H1 (cell line): ENCODE measurements around the gene RBM15. TPM values are rescaled to one million over a fixed set of nuclear protein-coding genes. Genes with fewer than 3 reads are reported as not detected.

Experiments
- CTCF ChIA-PET: fragments of 300-600 bp; sonication (Branson Sonifier 250); formaldehyde crosslinking; loops from one replicate; lab custom pipeline; 2021; ENCODE audit not compliant: partially characterized antibody; lab: Charles Lee
- POLR2A ChIA-PET: fragments of 300-600 bp; sonication (Branson Sonifier 250); formaldehyde crosslinking; loops from one replicate; lab custom pipeline; 2021; ENCODE audit warnings: inconsistent platforms; ENCODE audit not compliant: partially characterized antibody; lab: Charles Lee
- DNase-seq, 2 experiments: peaks; one replicate each; pipeline versions ENCODE4 v3.0.0 to v3.0.0-alpha.2; 2010 to 2022; ENCODE audit warnings: low spot score in 2 of 2, low read depth in 1 of 2, mixed read lengths in 1 of 2
- FAIRE-seq: peaks from 2 replicates; lab custom pipeline; 2011; peaks lifted over from hg19 to GRCh38; lab: Jason Lieb, UNC
- H2AFZ ChIP-seq: 2 replicates; pipeline ENCODE4 v1.8.1; 2012; ENCODE audit warnings: low read length, inconsistent platforms
- H2AK5ac ChIP-seq: 2 replicates; pipeline ENCODE4 v1.6.1; 2013; ENCODE audit warnings: low read depth, low read length
- H2BK120ac ChIP-seq: replicated peaks from 2 replicates; pipeline ENCODE3; 2013; ENCODE audit warnings: low read depth, low read length, inconsistent platforms
- H2BK12ac ChIP-seq: 2 replicates; pipeline ENCODE4 v1.6.1; 2013; ENCODE audit warnings: low read depth, low read length
- H2BK15ac ChIP-seq: 2 replicates; pipeline ENCODE4 v1.6.1; 2013; ENCODE audit warnings: low read length
- H2BK20ac ChIP-seq: 2 replicates; pipeline ENCODE4 v1.6.1; 2013; ENCODE audit warnings: low read length
- H2BK5ac ChIP-seq: 2 replicates; pipeline ENCODE4 v1.6.1; 2013; ENCODE audit warnings: low read depth, low read length
- H3K14ac ChIP-seq: 2 replicates; pipeline ENCODE4 v1.6.1; 2013; ENCODE audit warnings: inconsistent platforms; ENCODE audit not compliant: insufficient read length
- H3K18ac ChIP-seq: 2 replicates; pipeline ENCODE4 v1.6.1; 2013; ENCODE audit warnings: low read length; ENCODE audit errors: extremely low read depth
- H3K23ac ChIP-seq: 2 replicates; pipeline ENCODE4 v1.6.1; 2013; ENCODE audit warnings: inconsistent platforms; ENCODE audit not compliant: insufficient read length
- H3K23me2 ChIP-seq: 2 replicates; pipeline ENCODE4 v1.6.1; 2013; ENCODE audit warnings: low read depth, low read length
- H3K27ac ChIP-seq: 2 replicates; pipeline ENCODE4 v1.6.1; 2011; ENCODE audit warnings: low read depth, low read length, inconsistent platforms
- H3K27me3 ChIP-seq, 4 experiments: replicated peaks in 1 of 4; 1 replicate in 1 of 4; 2 replicates in 3 of 4; pipeline versions ENCODE4 v1.6.1 to v1.8.1; 2011 to 2013; ENCODE audit warnings: low read length in 3 of 4, mild to moderate bottlenecking in 3 of 4, inconsistent platforms in 2 of 4, mixed read lengths in 2 of 4, moderate library complexity in 1 of 4; ENCODE audit not compliant: control insufficient read depth in 3 of 4, insufficient read depth in 3 of 4; ENCODE audit errors: extremely low read depth in 1 of 4
- H3K36me3 ChIP-seq, 4 experiments: 2 replicates each; pipeline versions ENCODE4 v1.6.1 to v1.8.1; 2011 to 2013; ENCODE audit warnings: mild to moderate bottlenecking in 4 of 4, low read length in 3 of 4, moderate library complexity in 2 of 4, control low read depth in 1 of 4, inconsistent platforms in 1 of 4; ENCODE audit not compliant: insufficient read depth in 4 of 4, control insufficient read depth in 2 of 4
- H3K4ac ChIP-seq: replicated peaks from 2 replicates; pipeline ENCODE3; 2013; ENCODE audit warnings: low read length, low read depth, mixed read lengths, inconsistent platforms; ENCODE audit not compliant: insufficient read length
- H3K4me1 ChIP-seq, 4 experiments: replicated peaks in 1 of 4; 1 replicate in 1 of 4; 2 replicates in 3 of 4; pipeline versions ENCODE4 v1.6.1 to v1.8.1; 2011 to 2013; ENCODE audit warnings: low read length in 3 of 4, inconsistent platforms in 2 of 4, mixed read lengths in 1 of 4; ENCODE audit not compliant: insufficient read depth in 4 of 4, control insufficient read depth in 3 of 4
- H3K4me2 ChIP-seq, 2 experiments: 2 replicates each; pipeline versions ENCODE4 v1.6.1 to v1.8.1; 2011 to 2013; ENCODE audit warnings: low read depth in 2 of 2, low read length in 2 of 2, control low read depth in 1 of 2, inconsistent platforms in 1 of 2, mild to moderate bottlenecking in 1 of 2; ENCODE audit not compliant: insufficient read depth in 1 of 2
- H3K4me3 ChIP-seq, 4 experiments: fragments of 200-600, 300-600 bp in 1 of 4; sonication (generic), shearing (Covaris generic), sonication (Bioruptor Twin) in 1 of 4; 2 replicates each; pipeline versions ENCODE4 v1.5.1 to v1.8.1; 2011 to 2016; ENCODE audit warnings: low read length in 4 of 4, low read depth in 3 of 4, control low read depth in 2 of 4, inconsistent platforms in 2 of 4, mild to moderate bottlenecking in 2 of 4, mixed read lengths in 1 of 4, moderate library complexity in 1 of 4; ENCODE audit not compliant: insufficient read depth in 2 of 4; ENCODE audit errors: extremely low read depth in 1 of 4
- H3K56ac ChIP-seq: replicated peaks from 2 replicates; pipeline ENCODE3; 2013; ENCODE audit warnings: low read depth, mild to moderate bottlenecking, mixed read lengths, low read length, inconsistent platforms; ENCODE audit not compliant: insufficient read length
- H3K79me1 ChIP-seq: 2 replicates; pipeline ENCODE4 v1.6.1; 2013; ENCODE audit warnings: low read depth, low read length, control low read depth
- H3K79me2 ChIP-seq, 2 experiments: 2 replicates each; pipeline versions ENCODE4 v1.6.1 to v1.8.1; 2012 to 2013; ENCODE audit warnings: low read length in 2 of 2, mild to moderate bottlenecking in 2 of 2, inconsistent platforms in 1 of 2; ENCODE audit not compliant: insufficient read depth in 2 of 2, control insufficient read depth in 1 of 2
- H3K9ac ChIP-seq, 4 experiments: replicated peaks in 1 of 4; 1 replicate in 1 of 4; 2 replicates in 3 of 4; pipeline versions ENCODE4 v1.6.1 to v1.8.1; 2011 to 2013; ENCODE audit warnings: low read depth in 3 of 4, low read length in 3 of 4, control low read depth in 2 of 4, mild to moderate bottlenecking in 2 of 4, moderate library complexity in 2 of 4, inconsistent platforms in 1 of 4; ENCODE audit errors: extremely low read depth in 1 of 4
- H3K9me3 ChIP-seq, 2 experiments: 2 replicates each; pipeline versions ENCODE4 v1.6.1 to v1.8.1; 2012 to 2013; ENCODE audit warnings: mild to moderate bottlenecking in 2 of 2, moderate library complexity in 2 of 2, control low read depth in 1 of 2, inconsistent platforms in 1 of 2, low read depth in 1 of 2, low read length in 1 of 2, mixed read lengths in 1 of 2; ENCODE audit not compliant: insufficient read depth in 2 of 2
- H4K20me1 ChIP-seq, 2 experiments: replicated peaks in 1 of 2; 2 replicates each; pipeline versions ENCODE3 to v1.8.1; 2011 to 2013; ENCODE audit warnings: inconsistent platforms in 2 of 2, low read length in 2 of 2, mild to moderate bottlenecking in 1 of 2; ENCODE audit not compliant: insufficient read depth in 2 of 2, control insufficient read depth in 1 of 2
- H4K5ac ChIP-seq: 2 replicates; pipeline ENCODE4 v1.6.1; 2013; ENCODE audit warnings: low read length, low read depth, mixed read lengths, inconsistent platforms; ENCODE audit not compliant: insufficient read length
- H4K8ac ChIP-seq: 2 replicates; pipeline ENCODE4 v1.8.0; 2013; ENCODE audit warnings: mild to moderate bottlenecking, moderate library complexity, low read length, inconsistent platforms; ENCODE audit not compliant: insufficient read depth; ENCODE audit errors: extremely low read depth
- H4K91ac ChIP-seq: replicated peaks from 2 replicates; pipeline ENCODE3; 2013; ENCODE audit warnings: low read length, mixed read lengths, inconsistent platforms; ENCODE audit not compliant: insufficient read length
- ATF2 ChIP-seq: IDR thresholded peaks from 2 replicates; pipeline ENCODE4 v1.6.1; 2012; ENCODE audit warnings: low read length, inconsistent platforms
- BACH1 ChIP-seq: IDR thresholded peaks from 2 replicates; pipeline ENCODE4 v1.6.1; 2012; ENCODE audit warnings: low read length, improper control_type of control experiment
- POU5F1 ChIP-seq: IDR thresholded peaks from 2 replicates; pipeline ENCODE4 v1.6.1; 2011; ENCODE audit warnings: low read depth, mild to moderate bottlenecking, low read length, moderate library complexity
- SRF ChIP-seq: IDR thresholded peaks from 2 replicates; pipeline ENCODE4 v1.6.1; 2011; ENCODE audit warnings: mild to moderate bottlenecking, low read depth, low read length, moderate library complexity
- SUZ12 ChIP-seq: fragments of 200-600 bp; sonication (generic); IDR thresholded peaks from 2 replicates; pipeline ENCODE4 v1.6.1; 2012; ENCODE audit warnings: mild to moderate bottlenecking, inconsistent platforms, low read length, moderate library complexity, mixed read lengths
- USF2 ChIP-seq: IDR thresholded peaks from 2 replicates; pipeline ENCODE4 v1.6.1; 2011; ENCODE audit warnings: low read length, improper control_type of control experiment
- YY1 ChIP-seq: IDR thresholded peaks from 2 replicates; pipeline ENCODE4 v1.6.1; 2011; ENCODE audit warnings: low read depth, mild to moderate bottlenecking, low read length
- WGBS, 2 experiments: shearing (Covaris generic) in 1 of 2; methylation state at CpG; one replicate each; pipeline versions ENCODE4 v1.1.6 to v1.1.7; 2013 to 2015; ENCODE audit warnings: low lambda C conversion rate in 2 of 2, mixed read lengths in 2 of 2, inconsistent platforms in 1 of 2, low coverage in 1 of 2, missing lambda C conversion rate in 1 of 2; ENCODE audit not compliant: insufficient replicate concordance in 2 of 2, insufficient coverage in 1 of 2, insufficient read length in 1 of 2; ENCODE audit errors: extremely low coverage in 1 of 2, missing lambda C conversion rate in 1 of 2; 5-methylcytosine and 5-hydroxymethylcytosine counted together
- polyA plus RNA-seq, 7 experiments: library from polyadenylated mRNA; depleted of rRNA in 3 of 7; stranded (reverse) in 5 of 7; unstranded in 2 of 7; fragments of >200 nt in 5 of 7; fragments of 200-250 nt in 2 of 7; gene quantifications; 1 replicate in 5 of 7; 2 replicates in 1 of 7; 4 replicates in 1 of 7; pipeline versions ENCODE4 v1.2.1 to v1.2.3, GENCODE V29; 2011 to 2013; ENCODE audit warnings: missing spikeins in 2 of 7, mixed read lengths in 2 of 7
- total RNA-seq: library from RNA; stranded (reverse); fragmentation: NEBNext Ultra II Directional; extraction: Animal tissue kit (Norgen Biotek cat#: 25700); gene quantifications from 2 replicates; pipeline ENCODE4 v1.2.1, GENCODE V29; 2021

RBM15 gene
- total and polyA plus RNA-seq, 2 of the 8 experiments (the other 6 are each of a cell fraction or from before 2014, with no cell fraction given): 13.5 to 44.9 TPM

- Histone ChIP-seq H2BK12ac (no peak overlapping the region), H3K27me3 (no peaks in the 10 kb centered on the region), H4K91ac (no peak overlapping the region), H2AFZ (no peak overlapping the region), H2BK5ac (no peak overlapping the region), H4K8ac (no peak overlapping the region), H3K79me1 (no peaks in the 10 kb centered on the region), H3K18ac (no peak overlapping the region), H3K9me3 (no peaks in the 10 kb centered on the region), H3K4me2 (no peak overlapping the region), H3K56ac (no peak overlapping the region), H3K79me2 (peaks cover 0 to 2% of the 10 kb centered on the region in 2 experiments; a peak in 1 of 4 replicates), H3K4me3 (no peak overlapping the region), H3K23ac (no peak overlapping the region), H4K20me1 (peaks cover 2 to 3% of the 10 kb centered on the region in 2 experiments), H3K27ac (no peak overlapping the region), H3K9ac (no peak overlapping the region), H3K36me3 (peaks cover 4 to 50% (median 15%) of the 10 kb centered on the region in 4 experiments; a peak in 7 of 8 replicates), H2AK5ac (no peak overlapping the region), H2BK20ac (no peak overlapping the region), H3K4me1 (no peaks in the 10 kb centered on the region), H3K14ac (no peak overlapping the region), H2BK15ac (no peak overlapping the region), H2BK120ac (no peak overlapping the region), H3K23me2 (no peaks in the 10 kb centered on the region), H4K5ac (no peak overlapping the region), H3K4ac (no peak overlapping the region)
- FAIRE-seq (no peak), DNase-seq (no peak)
- TF ChIP-seq YY1: no peak
- TF ChIP-seq POU5F1: no peak
- TF ChIP-seq SRF: no peak
- no peak for TF ChIP-seq BACH1
- no peak for TF ChIP-seq ATF2
- no peak for TF ChIP-seq SUZ12
- TF ChIP-seq USF2: no peak
- WGBS, 2 experiments: 91% methylated on average over 1 of the region's 1 CpG; no CpG with 5 or more reads in 1 of the 2 experiments
- POLR2A ChIA-PET: interaction anchor here (0.9 kb wide), 1 partner anchor 10 kb away, joined by 3 read pairs; no protein-coding TSS in a partner anchor
- CTCF ChIA-PET: interaction anchor here (0.6 kb wide), 1 partner anchor 134 kb away, joined by 3 read pairs; no protein-coding TSS in a partner anchor
Observed at GRCh38 chr1:110375490-110375889, 36.3 kb downstream of the RBM15 start.
